ENCODE data around the gene SIDT1. TPM values are rescaled to one million over a fixed set of nuclear protein-coding genes. Genes with fewer than 3 reads are reported as not detected.

Gene SIDT1
- total RNA-seq, 1 experiment from 2014 or later: not detected

DNA sequence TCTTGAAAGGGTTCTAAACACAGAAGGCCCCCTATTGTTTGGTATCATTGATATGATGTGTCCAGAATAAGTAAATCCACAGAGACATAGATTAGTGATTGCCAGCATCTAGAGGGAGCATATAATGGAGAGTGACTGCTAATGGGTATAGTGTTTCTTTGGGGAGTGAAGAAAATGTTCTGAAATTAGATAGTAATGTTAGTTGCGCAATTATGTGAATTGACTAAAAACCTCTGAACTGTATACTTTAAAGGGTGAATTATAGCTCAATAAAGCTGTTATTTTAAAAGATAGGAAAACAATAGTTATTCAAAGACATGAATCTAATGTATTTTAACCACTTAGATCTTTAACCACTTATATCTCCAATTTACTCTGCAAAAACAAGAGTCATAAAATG lies 23.4 kb upstream of the SIDT1 start:
- Histone ChIP-seq H3K9ac (ENCODE audit: extremely low read depth, insufficient read length, low read length) (no peak overlapping the region), H4K20me1 (ENCODE audit: control insufficient read depth, insufficient read depth, insufficient read length) (no peaks in the 10 kb centered on the region), H2AFZ (ENCODE audit: low read length) (no peak overlapping the region), H4K8ac (replicated peaks; ENCODE audit: insufficient read length, low read depth, low read length) (no peak overlapping the region), H3K18ac (ENCODE audit: insufficient read length, low read depth, low read length) (no peak overlapping the region), H3K56ac (ENCODE audit: insufficient read length, low read depth, low read length) (no peak overlapping the region), H2BK12ac (ENCODE audit: insufficient read length, low read depth, low read length) (no peak overlapping the region), H3K4me2 (ENCODE audit: insufficient read depth, insufficient read length, low read length) (no peak overlapping the region), H2BK15ac (ENCODE audit: low read depth, low read length) (no peak overlapping the region), H3K23me2 (ENCODE audit: insufficient read length, low read depth, low read length, poor library complexity, severe bottlenecking) (no peaks in the 10 kb centered on the region), H4K91ac (ENCODE audit: insufficient read length, low read depth, low read length) (no peak overlapping the region), H3K14ac (ENCODE audit: insufficient read depth, low read length) (no peak overlapping the region), H3K4me1 (ENCODE audit: insufficient read depth, low read length) (no peaks in the 10 kb centered on the region), H2BK120ac (ENCODE audit: low read depth, low read length, poor library complexity, severe bottlenecking) (no peak overlapping the region), H3K79me1 (ENCODE audit: insufficient read depth, low read depth, low read length, poor library complexity, severe bottlenecking) (no peaks in the 10 kb centered on the region), H3T11ph (ENCODE audit: low read length) (no peak overlapping the region), H2AK5ac (ENCODE audit: insufficient read length, low read length) (no peak overlapping the region), H3K27me3 (ENCODE audit: insufficient read depth, low read length) (no peaks in the 10 kb centered on the region), H3K79me2 (ENCODE audit: insufficient read depth, low read length) (no peaks in the 10 kb centered on the region), H3K9me3 (ENCODE audit: control insufficient read depth, low read depth, low read length) (no peaks in the 10 kb centered on the region), H3K23ac (ENCODE audit: insufficient read length, low read depth, low read length) (no peak overlapping the region), H3K27ac (ENCODE audit: insufficient read length, low read depth, low read length) (no peak overlapping the region), H4K5ac (ENCODE audit: insufficient read length, low read depth, low read length) (no peak overlapping the region), H2BK5ac (ENCODE audit: insufficient read length, low read length) (no peak overlapping the region), H2BK20ac (ENCODE audit: low read depth, low read length, poor library complexity, severe bottlenecking) (no peak overlapping the region), H3K4ac (ENCODE audit: low read depth, low read length) (no peak overlapping the region)
- peaks cover 0 to 7% (median 6%) of the 10 kb centered on the region in 3 experiments; a peak in 4 of 7 replicates for H3K36me3 Mint-ChIP-seq (ENCODE audit: insufficient read depth in 1 of 3, low read depth in 3 of 3)
- H3K27ac Mint-ChIP-seq: no peak overlapping the region
- H3K4me3 Mint-ChIP-seq: no peak overlapping the region
- WGBS (ENCODE audit: extremely low coverage, insufficient read length, low lambda C conversion rate): no CpG with 5 or more reads among the region's 1 CpG
- H3K27me3 Mint-ChIP-seq (ENCODE audit: low read depth): no peaks in the 10 kb centered on the region
- TF ChIP-seq, protein P1, sequence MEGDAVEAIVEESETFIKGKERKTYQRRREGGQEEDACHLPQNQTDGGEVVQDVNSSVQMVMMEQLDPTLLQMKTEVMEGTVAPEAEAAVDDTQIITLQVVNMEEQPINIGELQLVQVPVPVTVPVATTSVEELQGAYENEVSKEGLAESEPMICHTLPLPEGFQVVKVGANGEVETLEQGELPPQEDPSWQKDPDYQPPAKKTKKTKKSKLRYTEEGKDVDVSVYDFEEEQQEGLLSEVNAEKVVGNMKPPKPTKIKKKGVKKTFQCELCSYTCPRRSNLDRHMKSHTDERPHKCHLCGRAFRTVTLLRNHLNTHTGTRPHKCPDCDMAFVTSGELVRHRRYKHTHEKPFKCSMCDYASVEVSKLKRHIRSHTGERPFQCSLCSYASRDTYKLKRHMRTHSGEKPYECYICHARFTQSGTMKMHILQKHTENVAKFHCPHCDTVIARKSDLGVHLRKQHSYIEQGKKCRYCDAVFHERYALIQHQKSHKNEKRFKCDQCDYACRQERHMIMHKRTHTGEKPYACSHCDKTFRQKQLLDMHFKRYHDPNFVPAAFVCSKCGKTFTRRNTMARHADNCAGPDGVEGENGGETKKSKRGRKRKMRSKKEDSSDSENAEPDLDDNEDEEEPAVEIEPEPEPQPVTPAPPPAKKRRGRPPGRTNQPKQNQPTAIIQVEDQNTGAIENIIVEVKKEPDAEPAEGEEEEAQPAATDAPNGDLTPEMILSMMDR (conservative IDR thresholded peaks at IDR 0.05): no peak
- no peak for DNase-seq
- peaks cover 0 to 7% of the 10 kb centered on the region in 2 experiments; a peak in 1 of 5 replicates for H3K9me3 Mint-ChIP-seq
- no peaks in the 10 kb centered on the region for H3K4me1 Mint-ChIP-seq

Data from H9 (cell line).